A673 (cell line): ENCODE measurements around the gene METTL8.

ENCODE experiments used
- CTCF ChIP-seq: fragments of 300-800, 200-600 bp; sonication (generic); conservative IDR thresholded peaks from 2 replicates; pipeline ENCODE4 v1.5.1; 2017; ENCODE audit warnings: low read depth, mild to moderate bottlenecking, antibody characterized with exemption, low read length, moderate library complexity, mixed read lengths
- EZH2 ChIP-seq: fragments of 200-600 bp; sonication (generic); IDR thresholded peaks from 2 replicates; pipeline ENCODE4 v1.6.1; 2017; ENCODE audit warnings: borderline replicate concordance, low read depth, mild to moderate bottlenecking, mixed read lengths, antibody characterized with exemption, low read length; ENCODE audit not compliant: poor library complexity, severe bottlenecking

GRCh38 chr2:171334171-171334570, 99.6 kb downstream of the METTL8 start:
- TF ChIP-seq CTCF (no peak), EZH2 (no peak)
